ENCODE data around the gene DNER. TPM values are rescaled to one million over a fixed set of nuclear protein-coding genes. Genes with fewer than 3 reads are reported as not detected.

DNER gene
- total and polyA plus RNA-seq, 2 experiments from 2014 or later = 4.7 to 8.8 TPM

DNA sequence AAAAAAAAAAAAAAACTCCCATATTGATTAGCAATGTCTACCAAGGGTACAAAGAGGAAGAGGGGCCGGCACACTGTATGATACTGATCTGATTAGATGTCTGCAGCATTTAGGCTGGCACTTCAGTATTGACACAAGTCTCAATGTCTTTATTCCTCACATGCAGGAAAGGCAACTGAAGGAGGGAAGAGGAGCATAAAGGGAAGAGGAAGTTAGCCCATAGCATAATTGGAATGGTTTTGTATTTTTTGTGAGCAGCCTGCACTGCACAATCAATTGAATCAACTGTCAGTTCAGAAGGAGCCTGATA, 79.0 kb downstream of the DNER start:
- no peaks in the 10 kb centered on the region for H3K36me3 ChIP-seq (ENCODE audit: insufficient read depth)
- no peak overlapping the region for H3K27ac ChIP-seq (ENCODE audit: low read depth)
- no peaks in the 10 kb centered on the region for H3K4me1 ChIP-seq (ENCODE audit: insufficient read depth)
- H3K4me2 ChIP-seq = no peak overlapping the region
- no peak overlapping the region for H2AFZ ChIP-seq
- no peak overlapping the region for H3K27ac Mint-ChIP-seq
- no peaks in the 10 kb centered on the region for H3K4me1 Mint-ChIP-seq
- no peak overlapping the region for H3K4me3 Mint-ChIP-seq
- DNase-seq (ENCODE audit: low spot score) (no peak), ATAC-seq (no peak)
- TF ChIP-seq POLR2AphosphoS5 (IDR thresholded peaks at IDR 0.05; ENCODE audit: low read depth) (no peak), EZH2 (IDR thresholded peaks at IDR 0.05; ENCODE audit: low read depth, unreplicated experiment) (no peak)
- no peaks in the 10 kb centered on the region for H3K9me2 ChIP-seq (ENCODE audit: insufficient read depth)
- H3K36me3 Mint-ChIP-seq (ENCODE audit: low read depth) = no peaks in the 10 kb centered on the region
- no peaks in the 10 kb centered on the region for H3K27me3 ChIP-seq (ENCODE audit: insufficient read depth)
- no peaks in the 10 kb centered on the region for H3K9me3 Mint-ChIP-seq
- H3K4me3 ChIP-seq = no peak overlapping the region
- no peaks in the 10 kb centered on the region for H3K27me3 Mint-ChIP-seq (ENCODE audit: insufficient read depth, low read depth, poor library complexity)
- no peaks in the 10 kb centered on the region for H4K20me1 ChIP-seq (replicated peaks; ENCODE audit: insufficient read depth)
- H3K79me2 ChIP-seq (replicated peaks; ENCODE audit: insufficient read depth) = no peaks in the 10 kb centered on the region
- H3F3A ChIP-seq (replicated peaks; ENCODE audit: low read depth) = no peaks in the 10 kb centered on the region

DNA sequence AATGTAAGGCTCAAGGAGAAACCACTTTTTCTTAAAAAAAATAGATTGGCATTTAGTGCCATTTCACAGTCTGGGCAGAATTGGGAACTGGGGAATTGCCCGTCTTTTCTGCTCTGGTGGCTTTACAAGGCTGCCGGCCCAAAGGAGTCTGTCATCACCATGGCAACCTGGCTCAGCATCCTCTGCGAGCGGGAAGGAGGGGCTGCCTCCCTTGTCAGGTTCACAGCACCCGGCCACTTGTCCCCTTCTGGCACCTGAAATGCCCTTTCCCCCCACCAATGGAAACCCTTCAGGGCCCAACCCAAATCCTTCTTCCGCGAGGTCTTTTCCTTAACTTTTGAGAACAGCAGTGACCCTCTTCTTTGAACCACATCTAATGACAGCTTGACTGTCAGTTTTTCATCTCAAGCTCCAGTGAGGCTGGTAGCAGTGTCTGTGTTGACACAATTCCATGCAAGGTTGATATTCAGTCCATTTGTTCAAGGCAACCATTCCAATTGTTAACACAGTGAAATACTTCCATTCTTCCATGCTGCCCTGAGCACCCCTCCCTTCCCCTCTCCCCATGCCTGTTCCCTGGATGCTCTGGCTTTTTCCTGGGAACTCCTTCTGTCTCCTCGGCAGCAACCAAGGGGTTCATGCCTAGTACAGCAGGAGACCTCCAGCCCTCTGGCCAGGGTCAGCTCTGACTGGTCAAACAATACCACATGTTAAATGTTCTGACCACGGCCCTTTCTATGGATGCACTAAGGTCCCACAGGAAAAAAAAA, 79.6 kb downstream of the DNER start:
- no peak overlapping the region for H3K4me2 ChIP-seq
- H3K36me3 ChIP-seq (ENCODE audit: insufficient read depth) = no peaks in the 10 kb centered on the region
- H2AFZ ChIP-seq = no peak overlapping the region
- Mint-ChIP-seq H3K4me3 (no peak overlapping the region), H3K27ac (no peak overlapping the region), H3K9me3 (no peaks in the 10 kb centered on the region), H3K36me3 (ENCODE audit: low read depth) (no peaks in the 10 kb centered on the region), H3K4me1 (no peaks in the 10 kb centered on the region), H3K27me3 (ENCODE audit: insufficient read depth, low read depth, poor library complexity) (no peaks in the 10 kb centered on the region)
- TF ChIP-seq ZNF331 (CRISPR knock-in tag; IDR thresholded peaks at IDR 0.05; ENCODE audit: low read depth) (no peak), POLR2AphosphoS5 (IDR thresholded peaks at IDR 0.05; ENCODE audit: low read depth) (no peak), JUNB (IDR thresholded peaks at IDR 0.05; ENCODE audit: unreplicated experiment) (no peak)
- TF ChIP-seq, protein P1, sequence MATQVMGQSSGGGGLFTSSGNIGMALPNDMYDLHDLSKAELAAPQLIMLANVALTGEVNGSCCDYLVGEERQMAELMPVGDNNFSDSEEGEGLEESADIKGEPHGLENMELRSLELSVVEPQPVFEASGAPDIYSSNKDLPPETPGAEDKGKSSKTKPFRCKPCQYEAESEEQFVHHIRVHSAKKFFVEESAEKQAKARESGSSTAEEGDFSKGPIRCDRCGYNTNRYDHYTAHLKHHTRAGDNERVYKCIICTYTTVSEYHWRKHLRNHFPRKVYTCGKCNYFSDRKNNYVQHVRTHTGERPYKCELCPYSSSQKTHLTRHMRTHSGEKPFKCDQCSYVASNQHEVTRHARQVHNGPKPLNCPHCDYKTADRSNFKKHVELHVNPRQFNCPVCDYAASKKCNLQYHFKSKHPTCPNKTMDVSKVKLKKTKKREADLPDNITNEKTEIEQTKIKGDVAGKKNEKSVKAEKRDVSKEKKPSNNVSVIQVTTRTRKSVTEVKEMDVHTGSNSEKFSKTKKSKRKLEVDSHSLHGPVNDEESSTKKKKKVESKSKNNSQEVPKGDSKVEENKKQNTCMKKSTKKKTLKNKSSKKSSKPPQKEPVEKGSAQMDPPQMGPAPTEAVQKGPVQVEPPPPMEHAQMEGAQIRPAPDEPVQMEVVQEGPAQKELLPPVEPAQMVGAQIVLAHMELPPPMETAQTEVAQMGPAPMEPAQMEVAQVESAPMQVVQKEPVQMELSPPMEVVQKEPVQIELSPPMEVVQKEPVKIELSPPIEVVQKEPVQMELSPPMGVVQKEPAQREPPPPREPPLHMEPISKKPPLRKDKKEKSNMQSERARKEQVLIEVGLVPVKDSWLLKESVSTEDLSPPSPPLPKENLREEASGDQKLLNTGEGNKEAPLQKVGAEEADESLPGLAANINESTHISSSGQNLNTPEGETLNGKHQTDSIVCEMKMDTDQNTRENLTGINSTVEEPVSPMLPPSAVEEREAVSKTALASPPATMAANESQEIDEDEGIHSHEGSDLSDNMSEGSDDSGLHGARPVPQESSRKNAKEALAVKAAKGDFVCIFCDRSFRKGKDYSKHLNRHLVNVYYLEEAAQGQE (IDR thresholded peaks at IDR 0.05; ENCODE audit: unreplicated experiment) = no peak
- H3F3A ChIP-seq (replicated peaks; ENCODE audit: low read depth) = no peaks in the 10 kb centered on the region
- no peaks in the 10 kb centered on the region for H3K4me1 ChIP-seq (ENCODE audit: insufficient read depth)
- H4K20me1 ChIP-seq (replicated peaks; ENCODE audit: insufficient read depth) = no peaks in the 10 kb centered on the region
- H3K9me2 ChIP-seq (ENCODE audit: insufficient read depth) = no peaks in the 10 kb centered on the region
- H3K4me3 ChIP-seq = no peak overlapping the region
- ATAC-seq (peak; percentile 50; the same call in 2 of the 3 replicates), DNase-seq (ENCODE audit: low spot score) (peak; percentile 74)
- no peak overlapping the region for H3K27ac ChIP-seq (ENCODE audit: low read depth)
- H3K79me2 ChIP-seq (replicated peaks; ENCODE audit: insufficient read depth) = no peaks in the 10 kb centered on the region
- no peaks in the 10 kb centered on the region for H3K27me3 ChIP-seq (ENCODE audit: insufficient read depth)

DNA sequence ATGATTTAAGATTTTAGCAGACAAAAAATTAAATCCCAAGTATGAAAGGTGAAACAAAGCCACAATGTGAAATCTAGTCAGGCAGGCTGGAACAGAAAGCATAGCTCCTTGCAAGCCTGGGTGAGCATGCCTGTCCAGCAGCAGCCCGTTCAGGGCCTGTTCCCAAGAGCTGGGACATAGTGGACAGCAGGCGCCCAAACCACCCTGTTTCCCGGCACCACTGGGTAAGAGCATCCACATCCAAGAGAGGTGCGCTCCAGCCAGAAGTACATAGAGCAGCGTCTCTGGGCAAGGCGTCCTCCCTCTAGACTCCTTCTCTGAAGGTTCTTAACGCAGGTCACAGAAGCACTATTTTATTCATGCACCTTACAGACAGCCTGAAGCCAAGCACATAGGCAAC, 80.8 kb downstream of the DNER start:
- H3K36me3 ChIP-seq (ENCODE audit: insufficient read depth) = no peaks in the 10 kb centered on the region
- no peaks in the 10 kb centered on the region for H4K20me1 ChIP-seq (replicated peaks; ENCODE audit: insufficient read depth)
- DNase-seq (ENCODE audit: low spot score) (no peak), ATAC-seq (no peak; the same call in 2 of the 3 replicates)
- no peaks in the 10 kb centered on the region for H3K4me1 ChIP-seq (ENCODE audit: insufficient read depth)
- H3K27ac Mint-ChIP-seq = no peak overlapping the region
- H3K9me3 Mint-ChIP-seq = no peaks in the 10 kb centered on the region
- H3K4me3 ChIP-seq = no peak overlapping the region
- H3K36me3 Mint-ChIP-seq (ENCODE audit: low read depth) = no peaks in the 10 kb centered on the region
- H3K4me2 ChIP-seq = no peak overlapping the region
- H3F3A ChIP-seq (replicated peaks; ENCODE audit: low read depth) = no peaks in the 10 kb centered on the region
- peak overlapping the region; percentile 67; the same call in 1 of the 2 replicates for H2AFZ ChIP-seq
- no peaks in the 10 kb centered on the region; the same call in 1 of the 2 replicates for H3K9me2 ChIP-seq (ENCODE audit: insufficient read depth)
- H3K27me3 Mint-ChIP-seq (ENCODE audit: insufficient read depth, low read depth, poor library complexity) = peaks cover 2% of the 10 kb centered on the region
- no peak overlapping the region for H3K27ac ChIP-seq (ENCODE audit: low read depth)
- no peaks in the 10 kb centered on the region for H3K27me3 ChIP-seq (ENCODE audit: insufficient read depth)
- no peak overlapping the region for H3K4me3 Mint-ChIP-seq
- H3K79me2 ChIP-seq (replicated peaks; ENCODE audit: insufficient read depth) = no peaks in the 10 kb centered on the region
- H3K4me1 Mint-ChIP-seq = no peaks in the 10 kb centered on the region
- TF ChIP-seq ZNF114 (CRISPR knock-in tag; IDR thresholded peaks at IDR 0.05) = no peak
- TF ChIP-seq EZH2phosphoT487 (IDR thresholded peaks at IDR 0.05; ENCODE audit: unreplicated experiment) = no peak
- no peak for TF ChIP-seq ZNF331 (CRISPR knock-in tag; IDR thresholded peaks at IDR 0.05; ENCODE audit: low read depth)
- no peak for TF ChIP-seq POLR2AphosphoS5 (IDR thresholded peaks at IDR 0.05; ENCODE audit: low read depth)
- TF ChIP-seq STAT1 (IDR thresholded peaks at IDR 0.05; ENCODE audit: unreplicated experiment) = no peak
- no peak for TF ChIP-seq CREB1 (CRISPR knock-in tag; IDR thresholded peaks at IDR 0.05; ENCODE audit: low read depth)
- TF ChIP-seq NANOG (IDR thresholded peaks at IDR 0.05; ENCODE audit: borderline replicate concordance) = no peak
- no peak for TF ChIP-seq EZH2 (IDR thresholded peaks at IDR 0.05; ENCODE audit: low read depth, unreplicated experiment)
- TF ChIP-seq, protein P2, sequence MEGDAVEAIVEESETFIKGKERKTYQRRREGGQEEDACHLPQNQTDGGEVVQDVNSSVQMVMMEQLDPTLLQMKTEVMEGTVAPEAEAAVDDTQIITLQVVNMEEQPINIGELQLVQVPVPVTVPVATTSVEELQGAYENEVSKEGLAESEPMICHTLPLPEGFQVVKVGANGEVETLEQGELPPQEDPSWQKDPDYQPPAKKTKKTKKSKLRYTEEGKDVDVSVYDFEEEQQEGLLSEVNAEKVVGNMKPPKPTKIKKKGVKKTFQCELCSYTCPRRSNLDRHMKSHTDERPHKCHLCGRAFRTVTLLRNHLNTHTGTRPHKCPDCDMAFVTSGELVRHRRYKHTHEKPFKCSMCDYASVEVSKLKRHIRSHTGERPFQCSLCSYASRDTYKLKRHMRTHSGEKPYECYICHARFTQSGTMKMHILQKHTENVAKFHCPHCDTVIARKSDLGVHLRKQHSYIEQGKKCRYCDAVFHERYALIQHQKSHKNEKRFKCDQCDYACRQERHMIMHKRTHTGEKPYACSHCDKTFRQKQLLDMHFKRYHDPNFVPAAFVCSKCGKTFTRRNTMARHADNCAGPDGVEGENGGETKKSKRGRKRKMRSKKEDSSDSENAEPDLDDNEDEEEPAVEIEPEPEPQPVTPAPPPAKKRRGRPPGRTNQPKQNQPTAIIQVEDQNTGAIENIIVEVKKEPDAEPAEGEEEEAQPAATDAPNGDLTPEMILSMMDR (conservative IDR thresholded peaks at IDR 0.05; ENCODE audit: low read depth in 2 of 2) = no peak

Data from GM23338 (cell line).